Measurements from ENCODE around the gene PRDM16.

The PRDM16 gene

GRCh38 chr1:3457910-3458883 lies 389.2 kb downstream of the PRDM16 start:
- H3K9ac ChIP-seq (ENCODE audit: low read depth in 1 of 2, low read length in 2 of 2) = peak overlapping the region; percentile 65 to 81
- peak overlapping the region; percentile 92 to 94 for H3K27ac ChIP-seq (ENCODE audit: low read depth in 2 of 2, low read length in 2 of 2)
- no peaks in the 10 kb centered on the region for H3K9me3 ChIP-seq (ENCODE audit: control insufficient read depth in 2 of 2, low read length in 2 of 2)
- peak overlapping the region in 1 of 2 donors; percentile 21 for H3K4me3 ChIP-seq (ENCODE audit: low read length in 2 of 2)
- H3K36me3 ChIP-seq (ENCODE audit: control insufficient read depth in 2 of 2, insufficient read depth in 2 of 2, low read length in 2 of 2) = no peaks in the 10 kb centered on the region
- peaks cover 67 to 75% of the 10 kb centered on the region in 2 donors for H3K4me1 ChIP-seq (ENCODE audit: control insufficient read depth in 2 of 2, insufficient read depth in 2 of 2, low read length in 2 of 2)
- H3K27me3 ChIP-seq (ENCODE audit: control insufficient read depth in 2 of 2, insufficient read depth in 2 of 2, low read length in 2 of 2) = no peaks in the 10 kb centered on the region

- no peaks in the 10 kb centered on the region for H3K27me3 ChIP-seq (ENCODE audit: control insufficient read depth in 2 of 2, insufficient read depth in 2 of 2, low read length in 2 of 2)
- peaks cover 58 to 66% of the 10 kb centered on the region in 2 donors for H3K4me1 ChIP-seq (ENCODE audit: control insufficient read depth in 2 of 2, insufficient read depth in 2 of 2, low read length in 2 of 2)
- H3K27ac ChIP-seq (ENCODE audit: low read depth in 2 of 2, low read length in 2 of 2) = peak overlapping the region; percentile 92 to 94
- H3K9ac ChIP-seq (ENCODE audit: low read depth in 1 of 2, low read length in 2 of 2) = peak overlapping the region; percentile 65 to 81
- H3K9me3 ChIP-seq (ENCODE audit: control insufficient read depth in 2 of 2, low read length in 2 of 2) = no peaks in the 10 kb centered on the region
- peak overlapping the region in 1 of 2 donors; percentile 9 for H3K4me3 ChIP-seq (ENCODE audit: low read length in 2 of 2)
- peaks cover 0 to 4% of the 10 kb centered on the region in 2 donors for H3K36me3 ChIP-seq (ENCODE audit: control insufficient read depth in 2 of 2, insufficient read depth in 2 of 2, low read length in 2 of 2)
Measured at GRCh38 chr1:3459051-3459908, 390.3 kb downstream of the PRDM16 start.

GRCh38 chr1:3459940-3460671 lies 391.1 kb downstream of the PRDM16 start:
- Histone ChIP-seq H3K27ac (ENCODE audit: low read depth in 2 of 2, low read length in 2 of 2) (peak overlapping the region; percentile 92 to 94), H3K9me3 (ENCODE audit: control insufficient read depth in 2 of 2, low read length in 2 of 2) (no peaks in the 10 kb centered on the region), H3K36me3 (ENCODE audit: control insufficient read depth in 2 of 2, insufficient read depth in 2 of 2, low read length in 2 of 2) (peaks cover 2 to 7% of the 10 kb centered on the region in 2 donors), H3K27me3 (ENCODE audit: control insufficient read depth in 2 of 2, insufficient read depth in 2 of 2, low read length in 2 of 2) (no peaks in the 10 kb centered on the region), H3K9ac (ENCODE audit: low read depth in 1 of 2, low read length in 2 of 2) (peak overlapping the region; percentile 65 to 81), H3K4me3 (ENCODE audit: low read length in 2 of 2) (peak overlapping the region; percentile 31 to 38), H3K4me1 (ENCODE audit: control insufficient read depth in 2 of 2, insufficient read depth in 2 of 2, low read length in 2 of 2) (peaks cover 58 to 66% of the 10 kb centered on the region in 2 donors)

- Histone ChIP-seq H3K4me1 (ENCODE audit: control insufficient read depth in 2 of 2, insufficient read depth in 2 of 2, low read length in 2 of 2) (peaks cover 54 to 60% of the 10 kb centered on the region in 2 donors), H3K27ac (ENCODE audit: low read depth in 2 of 2, low read length in 2 of 2) (peak overlapping the region; percentile 92 to 94), H3K27me3 (ENCODE audit: control insufficient read depth in 2 of 2, insufficient read depth in 2 of 2, low read length in 2 of 2) (no peaks in the 10 kb centered on the region), H3K9ac (ENCODE audit: low read depth in 1 of 2, low read length in 2 of 2) (peak overlapping the region; percentile 38 to 81), H3K4me3 (ENCODE audit: low read length in 2 of 2) (peak overlapping the region; percentile 31 to 38), H3K36me3 (ENCODE audit: control insufficient read depth in 2 of 2, insufficient read depth in 2 of 2, low read length in 2 of 2) (peaks cover 2 to 9% of the 10 kb centered on the region in 2 donors), H3K9me3 (ENCODE audit: control insufficient read depth in 2 of 2, low read length in 2 of 2) (no peaks in the 10 kb centered on the region)
Measured at GRCh38 chr1:3460672-3461131, 391.7 kb downstream of the PRDM16 start.

GRCh38 chr1:3461238-3461933 lies 392.4 kb downstream of the PRDM16 start:
- no peaks in the 10 kb centered on the region for H3K9me3 ChIP-seq (ENCODE audit: control insufficient read depth in 2 of 2, low read length in 2 of 2)
- H3K27ac ChIP-seq (ENCODE audit: low read depth in 2 of 2, low read length in 2 of 2) = peak overlapping the region; percentile 92 to 94
- H3K4me1 ChIP-seq (ENCODE audit: control insufficient read depth in 2 of 2, insufficient read depth in 2 of 2, low read length in 2 of 2) = peaks cover 48 to 53% of the 10 kb centered on the region in 2 donors
- H3K27me3 ChIP-seq (ENCODE audit: control insufficient read depth in 2 of 2, insufficient read depth in 2 of 2, low read length in 2 of 2) = no peaks in the 10 kb centered on the region
- H3K36me3 ChIP-seq (ENCODE audit: control insufficient read depth in 2 of 2, insufficient read depth in 2 of 2, low read length in 2 of 2) = peaks cover 2 to 11% of the 10 kb centered on the region in 2 donors
- peak overlapping the region in 1 of 2 donors; percentile 81 for H3K9ac ChIP-seq (ENCODE audit: low read depth in 1 of 2, low read length in 2 of 2)
- no peak overlapping the region for H3K4me3 ChIP-seq (ENCODE audit: low read length in 2 of 2)

- Histone ChIP-seq H3K4me3 (ENCODE audit: low read length in 2 of 2) (no peak overlapping the region), H3K36me3 (ENCODE audit: control insufficient read depth in 2 of 2, insufficient read depth in 2 of 2, low read length in 2 of 2) (peaks cover 5 to 11% of the 10 kb centered on the region in 2 donors), H3K27ac (ENCODE audit: low read depth in 2 of 2, low read length in 2 of 2) (peak overlapping the region; percentile 92 to 94), H3K9ac (ENCODE audit: low read depth in 1 of 2, low read length in 2 of 2) (peak overlapping the region in 1 of 2 donors; percentile 81), H3K4me1 (ENCODE audit: control insufficient read depth in 2 of 2, insufficient read depth in 2 of 2, low read length in 2 of 2) (peaks cover 43 to 48% of the 10 kb centered on the region in 2 donors), H3K9me3 (ENCODE audit: control insufficient read depth in 2 of 2, low read length in 2 of 2) (no peaks in the 10 kb centered on the region), H3K27me3 (ENCODE audit: control insufficient read depth in 2 of 2, insufficient read depth in 2 of 2, low read length in 2 of 2) (no peaks in the 10 kb centered on the region)
Measured at GRCh38 chr1:3461934-3462275, 392.9 kb downstream of the PRDM16 start.

GRCh38 chr1:3462356-3463012 lies 393.5 kb downstream of the PRDM16 start:
- H3K9me3 ChIP-seq (ENCODE audit: control insufficient read depth in 2 of 2, low read length in 2 of 2) = no peaks in the 10 kb centered on the region
- H3K36me3 ChIP-seq (ENCODE audit: control insufficient read depth in 2 of 2, insufficient read depth in 2 of 2, low read length in 2 of 2) = peaks cover 5 to 11% of the 10 kb centered on the region in 2 donors
- peaks cover 37 to 42% of the 10 kb centered on the region in 2 donors for H3K4me1 ChIP-seq (ENCODE audit: control insufficient read depth in 2 of 2, insufficient read depth in 2 of 2, low read length in 2 of 2)
- H3K4me3 ChIP-seq (ENCODE audit: low read length in 2 of 2) = no peak overlapping the region
- no peak overlapping the region for H3K9ac ChIP-seq (ENCODE audit: low read depth in 1 of 2, low read length in 2 of 2)
- H3K27me3 ChIP-seq (ENCODE audit: control insufficient read depth in 2 of 2, insufficient read depth in 2 of 2, low read length in 2 of 2) = no peaks in the 10 kb centered on the region
- H3K27ac ChIP-seq (ENCODE audit: low read depth in 2 of 2, low read length in 2 of 2) = no peak overlapping the region

- Histone ChIP-seq H3K27me3 (ENCODE audit: control insufficient read depth in 2 of 2, insufficient read depth in 2 of 2, low read length in 2 of 2) (no peaks in the 10 kb centered on the region), H3K9ac (ENCODE audit: low read depth in 1 of 2, low read length in 2 of 2) (no peak overlapping the region), H3K27ac (ENCODE audit: low read depth in 2 of 2, low read length in 2 of 2) (no peak overlapping the region), H3K36me3 (ENCODE audit: control insufficient read depth in 2 of 2, insufficient read depth in 2 of 2, low read length in 2 of 2) (peaks cover 5 to 11% of the 10 kb centered on the region in 2 donors), H3K9me3 (ENCODE audit: control insufficient read depth in 2 of 2, low read length in 2 of 2) (no peaks in the 10 kb centered on the region), H3K4me3 (ENCODE audit: low read length in 2 of 2) (no peak overlapping the region), H3K4me1 (ENCODE audit: control insufficient read depth in 2 of 2, insufficient read depth in 2 of 2, low read length in 2 of 2) (peaks cover 32 to 37% of the 10 kb centered on the region in 2 donors)
Measured at GRCh38 chr1:3463013-3463385, 394.0 kb downstream of the PRDM16 start.

All from mucosa of rectum (tissue), 2 donors.